GM10266 (cell line): ENCODE data around the gene APOL6.

ENCODE experiments used
- DNase-seq: peaks from one replicate; pipeline ENCODE4 v3.0.0; 2012; ENCODE audit errors: extremely low spot score
- TF ChIP-seq, protein P1 (sequence below): IDR thresholded peaks from 2 replicates; pipeline ENCODE4 v1.5.1; 2012; ENCODE audit warnings: mild to moderate bottlenecking, low read depth; ENCODE audit not compliant: control insufficient read depth, insufficient read depth; ENCODE audit errors: missing control alignments

The APOL6 gene

DNA sequence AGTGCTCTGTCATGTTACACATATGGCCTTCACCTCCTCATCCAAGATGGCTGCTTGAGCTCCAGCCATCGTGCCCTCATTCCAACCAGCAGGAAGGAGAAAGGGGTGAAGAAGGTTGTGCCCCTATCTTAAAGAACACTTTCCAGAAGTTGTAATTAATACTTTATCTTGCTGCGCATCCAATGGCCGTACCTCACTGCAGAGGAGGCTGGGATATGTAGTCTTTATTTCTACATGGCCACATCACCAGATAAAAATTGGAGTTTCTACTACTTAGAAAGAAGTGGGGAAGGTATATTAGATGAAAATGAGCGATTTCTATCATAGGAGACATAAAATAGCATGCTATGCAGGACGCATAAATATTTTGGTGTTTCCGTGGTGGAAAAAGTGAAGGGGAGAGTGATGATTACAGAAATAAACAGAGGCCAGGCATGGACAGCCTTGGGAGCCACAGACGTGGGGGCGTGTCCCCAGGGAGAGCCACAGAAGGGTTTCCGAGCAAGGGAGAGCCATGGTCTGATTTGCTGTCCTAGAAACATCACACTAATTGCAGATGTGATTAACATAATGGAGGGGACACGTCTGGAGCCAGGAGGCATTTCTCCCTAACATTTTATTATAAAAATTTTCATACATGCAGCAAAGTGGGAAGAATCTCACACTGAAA lies 22.3 kb upstream of the APOL6 start:
- TF ChIP-seq, protein P1, sequence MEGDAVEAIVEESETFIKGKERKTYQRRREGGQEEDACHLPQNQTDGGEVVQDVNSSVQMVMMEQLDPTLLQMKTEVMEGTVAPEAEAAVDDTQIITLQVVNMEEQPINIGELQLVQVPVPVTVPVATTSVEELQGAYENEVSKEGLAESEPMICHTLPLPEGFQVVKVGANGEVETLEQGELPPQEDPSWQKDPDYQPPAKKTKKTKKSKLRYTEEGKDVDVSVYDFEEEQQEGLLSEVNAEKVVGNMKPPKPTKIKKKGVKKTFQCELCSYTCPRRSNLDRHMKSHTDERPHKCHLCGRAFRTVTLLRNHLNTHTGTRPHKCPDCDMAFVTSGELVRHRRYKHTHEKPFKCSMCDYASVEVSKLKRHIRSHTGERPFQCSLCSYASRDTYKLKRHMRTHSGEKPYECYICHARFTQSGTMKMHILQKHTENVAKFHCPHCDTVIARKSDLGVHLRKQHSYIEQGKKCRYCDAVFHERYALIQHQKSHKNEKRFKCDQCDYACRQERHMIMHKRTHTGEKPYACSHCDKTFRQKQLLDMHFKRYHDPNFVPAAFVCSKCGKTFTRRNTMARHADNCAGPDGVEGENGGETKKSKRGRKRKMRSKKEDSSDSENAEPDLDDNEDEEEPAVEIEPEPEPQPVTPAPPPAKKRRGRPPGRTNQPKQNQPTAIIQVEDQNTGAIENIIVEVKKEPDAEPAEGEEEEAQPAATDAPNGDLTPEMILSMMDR, result no peak
- no peak for DNase-seq

DNA sequence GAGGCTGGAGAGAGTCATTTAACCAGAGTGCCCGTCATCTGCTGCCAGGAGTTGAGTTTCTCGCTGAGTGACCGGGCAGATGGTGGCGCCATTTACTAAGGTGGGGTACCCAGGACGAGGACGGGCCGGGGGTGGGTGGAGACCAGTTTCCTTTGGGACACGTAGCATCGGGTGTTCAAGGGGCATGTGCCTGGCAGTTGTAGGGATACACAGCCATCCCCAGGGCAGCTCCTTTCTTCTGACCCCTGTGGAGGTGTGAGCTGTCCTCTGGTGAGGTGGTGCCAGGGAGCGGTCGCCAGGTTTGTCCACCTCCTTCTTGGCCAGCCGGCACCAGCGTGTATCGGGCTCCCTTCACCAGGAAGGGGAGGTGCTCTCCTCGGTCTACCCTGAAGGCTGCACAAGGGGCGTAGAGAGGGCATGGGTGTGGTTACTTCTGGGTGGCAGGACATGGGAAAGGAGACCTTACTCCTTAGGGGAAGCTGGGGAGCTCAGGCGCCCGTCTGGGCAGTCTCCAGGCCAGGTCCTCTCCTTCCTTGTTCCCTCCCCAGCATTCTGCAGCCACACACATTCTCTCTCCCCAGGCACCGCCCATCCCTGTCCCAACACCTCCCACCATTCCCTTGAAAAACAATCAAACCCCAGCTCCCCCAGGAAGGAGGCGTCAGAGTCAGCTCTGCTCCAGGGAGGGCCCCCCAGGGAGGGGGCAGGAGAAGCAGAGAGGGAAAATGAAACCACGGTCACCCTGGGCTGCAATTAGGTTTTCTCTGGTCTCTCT lies 20.8 kb upstream of the APOL6 start:
- TF ChIP-seq, protein P1, result peak; percentile 76
- peak; percentile 70 for DNase-seq

DNA sequence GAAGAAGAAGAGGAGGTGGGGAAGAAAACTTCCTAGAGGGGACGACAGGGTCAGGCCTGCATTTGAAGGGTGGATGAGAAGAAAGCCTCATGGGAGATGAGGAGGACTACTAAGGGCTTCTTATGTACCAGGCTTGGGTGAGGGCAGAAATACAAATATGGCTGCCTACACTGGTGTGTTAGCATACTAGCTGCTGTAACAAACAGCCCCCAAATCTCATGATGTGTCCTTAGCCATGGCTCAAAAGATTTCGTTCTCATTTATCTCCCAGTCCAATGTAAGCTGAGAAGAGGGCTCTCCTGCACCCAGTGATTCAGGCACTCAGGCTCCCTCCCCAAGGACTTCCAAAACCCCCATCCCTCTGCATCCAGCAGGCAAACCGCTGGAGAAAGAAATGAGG lies 19.5 kb upstream of the APOL6 start:
- no peak for DNase-seq
- TF ChIP-seq, protein P1, result no peak

DNA sequence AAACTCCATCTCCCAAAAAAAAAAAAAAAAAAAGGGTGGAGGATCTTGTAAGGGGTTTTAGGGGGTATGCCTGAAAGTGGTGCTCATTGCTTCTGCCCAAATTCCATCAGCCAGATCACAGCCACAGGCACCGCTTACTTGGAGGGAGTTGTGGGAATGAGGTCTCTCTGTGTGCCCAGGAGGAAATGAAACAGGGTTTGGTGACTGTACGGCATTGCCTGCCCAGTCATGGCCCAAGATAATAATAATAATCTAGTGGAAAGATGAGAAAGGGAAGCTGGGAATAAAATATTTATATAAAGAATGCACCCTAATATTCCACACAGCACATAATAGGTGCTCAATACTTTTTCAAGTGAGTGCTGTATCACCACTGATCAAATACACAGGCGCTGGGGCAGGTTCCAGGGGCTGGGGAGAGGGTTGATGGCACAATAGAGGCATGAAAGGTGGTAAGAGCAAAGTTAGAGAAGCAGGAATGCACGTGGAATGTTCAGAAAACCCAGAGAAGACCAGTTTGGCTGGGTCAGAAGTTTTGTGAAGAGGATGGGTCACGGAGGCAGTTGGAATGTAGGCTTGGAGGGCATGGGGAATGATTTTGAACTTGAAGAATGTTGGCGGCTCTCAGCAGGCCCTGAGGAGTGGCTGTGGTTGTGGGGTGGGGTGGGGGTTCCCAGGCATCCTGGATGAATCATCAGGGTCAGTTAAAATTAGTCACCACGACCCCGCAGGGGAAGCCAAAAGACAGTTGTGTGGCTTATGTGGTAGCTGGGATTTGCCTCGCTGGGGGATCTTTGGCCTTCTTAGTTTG lies 18.6 kb upstream of the APOL6 start:
- TF ChIP-seq, protein P1, result no peak
- peak; percentile 58 for DNase-seq

DNA sequence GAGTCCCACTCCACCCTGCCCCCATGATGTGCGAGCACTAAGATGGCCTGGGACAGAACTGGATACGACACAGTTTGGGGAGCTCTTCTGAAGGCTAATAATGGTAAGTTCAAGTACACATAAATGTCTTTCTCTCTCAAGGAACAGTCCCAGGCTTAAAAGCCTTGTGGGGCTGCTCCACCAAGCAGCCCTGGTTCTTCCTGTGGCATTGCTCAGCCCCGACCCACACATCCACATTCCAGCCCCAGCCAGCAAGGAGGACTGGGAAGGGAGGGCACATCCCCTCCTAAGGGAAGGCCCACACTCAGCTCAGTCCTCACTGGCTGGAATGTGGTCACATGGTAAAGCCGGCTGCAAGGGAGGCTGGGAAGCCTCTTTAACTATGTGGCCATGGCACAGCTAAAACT lies 17.9 kb upstream of the APOL6 start:
- DNase-seq, result no peak

DNA sequence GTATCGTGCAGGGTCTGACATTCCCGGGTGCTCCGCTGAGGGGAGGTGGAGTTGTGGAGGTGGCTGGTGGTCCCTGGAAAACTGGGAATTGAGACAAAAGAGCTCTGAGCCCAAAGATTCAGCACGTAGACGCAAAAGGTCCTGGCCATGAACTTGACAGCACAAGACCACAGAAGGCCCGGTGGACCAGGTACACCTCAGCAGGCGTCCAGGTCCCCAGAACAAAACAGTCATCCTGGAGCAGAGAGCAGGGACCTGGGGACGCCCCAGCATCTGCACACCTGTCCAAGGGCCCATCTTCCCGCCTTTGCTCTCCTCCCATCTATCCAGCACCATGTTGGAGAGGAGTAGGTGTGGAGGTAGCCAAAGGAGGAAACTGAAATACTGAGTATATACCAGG lies 17.4 kb upstream of the APOL6 start:
- DNase-seq, result no peak

More for the DNA sequence above, 17.9 kb upstream of the APOL6 start:
- TF ChIP-seq, protein P1, result no peak

More for the DNA sequence above, 17.4 kb upstream of the APOL6 start:
- TF ChIP-seq, protein P1, result no peak
